Parathyroid adenoma (tissue), 2 donors: ENCODE data around the gene HOGA1.
A peak's percentile ranks its signal among the peaks of the same experiment; 100 is the strongest.

Source experiments
- H2AFZ ChIP-seq: fragments of 300-600 bp; sonication (generic); one replicate; pipeline ENCODE4 v1.7.0; 2017; ENCODE audit warnings: antibody characterized with exemption, mild to moderate bottlenecking
- H3K27ac ChIP-seq: fragments of 300-600 bp; sonication (generic); one replicate; pipeline ENCODE4 v1.7.0; 2017
- H3K27me3 ChIP-seq: fragments of 300-600 bp; sonication (generic); one replicate; pipeline ENCODE4 v1.7.0; 2017; ENCODE audit warnings: low read length; ENCODE audit not compliant: control insufficient read depth, insufficient read depth
- H3K36me3 ChIP-seq: fragments of 300-600 bp; sonication (generic); one replicate; pipeline ENCODE4 v1.7.0; 2017; ENCODE audit warnings: low read length; ENCODE audit not compliant: control insufficient read depth, insufficient read depth
- H3K4me1 ChIP-seq: fragments of 300-600 bp; sonication (generic); one replicate; pipeline ENCODE4 v1.7.0; 2017; ENCODE audit warnings: control low read depth
- H3K4me2 ChIP-seq: fragments of 300-600 bp; sonication (generic); one replicate; pipeline ENCODE4 v1.7.0; 2017; ENCODE audit warnings: low read length
- H3K4me3 ChIP-seq: fragments of 300-600 bp; sonication (generic); one replicate; pipeline ENCODE4 v1.7.0; 2017; ENCODE audit warnings: low read depth, low read length
- H3K79me2 ChIP-seq: fragments of 300-600 bp; sonication (generic); one replicate; pipeline ENCODE4 v1.7.0; 2017; ENCODE audit warnings: control low read depth
- H3K9ac ChIP-seq: fragments of 300-600 bp; sonication (generic); one replicate; pipeline ENCODE4 v1.7.0; 2017; ENCODE audit warnings: mild to moderate bottlenecking
- H3K9me3 ChIP-seq: fragments of 300-600 bp; sonication (generic); one replicate; pipeline ENCODE4 v1.7.0; 2017; ENCODE audit warnings: low read length; ENCODE audit not compliant: control insufficient read depth
- TF ChIP-seq, protein P1 (sequence below): fragments of 300-600 bp; sonication (generic); IDR thresholded peaks from one replicate; pipeline ENCODE4 v1.7.0; 2017; ENCODE audit warnings: antibody characterized with exemption, mild to moderate bottlenecking
- donor health status: primary hyperparathyroidism.

HOGA1 gene

DNA sequence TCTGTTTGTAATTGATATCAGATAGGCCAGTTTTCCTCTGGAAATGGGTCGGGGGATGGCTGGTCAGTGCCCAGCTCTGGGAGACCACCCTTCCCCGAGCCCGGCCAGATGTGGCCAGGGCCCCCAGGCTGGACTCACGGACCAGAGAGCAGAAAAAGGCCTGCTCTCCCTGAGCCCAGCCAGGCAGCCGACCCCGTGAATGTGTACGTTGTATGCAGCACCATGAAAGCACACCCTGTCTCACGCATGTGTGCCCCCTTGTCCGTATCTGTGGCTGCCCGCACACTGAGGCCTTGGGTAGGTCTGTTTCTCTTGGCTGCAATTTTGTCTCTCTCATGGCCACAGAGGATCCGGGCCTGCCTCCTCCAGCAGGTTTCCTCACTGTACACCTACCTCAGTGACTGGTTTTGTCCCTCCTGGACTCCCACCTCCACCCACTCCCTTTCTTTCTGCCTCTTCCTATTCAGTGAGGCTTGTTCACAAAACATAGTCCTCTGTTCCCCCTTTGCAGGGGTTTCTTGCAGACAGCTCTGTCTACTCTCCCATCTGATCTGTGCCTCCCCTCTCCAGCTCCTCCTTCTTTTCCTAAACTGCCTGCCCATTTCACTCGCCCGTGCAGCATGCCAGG lies 35.2 kb upstream of the HOGA1 start:
- H3K9me3 ChIP-seq: no peaks in the 10 kb centered on the region
- no peak overlapping the region for H3K9ac ChIP-seq
- H2AFZ ChIP-seq: no peak overlapping the region
- peaks cover 4% of the 10 kb centered on the region for H3K4me1 ChIP-seq
- peaks cover 2% of the 10 kb centered on the region for H3K79me2 ChIP-seq
- TF ChIP-seq, protein P1, sequence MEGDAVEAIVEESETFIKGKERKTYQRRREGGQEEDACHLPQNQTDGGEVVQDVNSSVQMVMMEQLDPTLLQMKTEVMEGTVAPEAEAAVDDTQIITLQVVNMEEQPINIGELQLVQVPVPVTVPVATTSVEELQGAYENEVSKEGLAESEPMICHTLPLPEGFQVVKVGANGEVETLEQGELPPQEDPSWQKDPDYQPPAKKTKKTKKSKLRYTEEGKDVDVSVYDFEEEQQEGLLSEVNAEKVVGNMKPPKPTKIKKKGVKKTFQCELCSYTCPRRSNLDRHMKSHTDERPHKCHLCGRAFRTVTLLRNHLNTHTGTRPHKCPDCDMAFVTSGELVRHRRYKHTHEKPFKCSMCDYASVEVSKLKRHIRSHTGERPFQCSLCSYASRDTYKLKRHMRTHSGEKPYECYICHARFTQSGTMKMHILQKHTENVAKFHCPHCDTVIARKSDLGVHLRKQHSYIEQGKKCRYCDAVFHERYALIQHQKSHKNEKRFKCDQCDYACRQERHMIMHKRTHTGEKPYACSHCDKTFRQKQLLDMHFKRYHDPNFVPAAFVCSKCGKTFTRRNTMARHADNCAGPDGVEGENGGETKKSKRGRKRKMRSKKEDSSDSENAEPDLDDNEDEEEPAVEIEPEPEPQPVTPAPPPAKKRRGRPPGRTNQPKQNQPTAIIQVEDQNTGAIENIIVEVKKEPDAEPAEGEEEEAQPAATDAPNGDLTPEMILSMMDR: no peak
- H3K4me2 ChIP-seq: no peak overlapping the region
- no peaks in the 10 kb centered on the region for H3K36me3 ChIP-seq
- no peak overlapping the region for H3K4me3 ChIP-seq
- H3K27me3 ChIP-seq: no peaks in the 10 kb centered on the region
- no peak overlapping the region for H3K27ac ChIP-seq

DNA sequence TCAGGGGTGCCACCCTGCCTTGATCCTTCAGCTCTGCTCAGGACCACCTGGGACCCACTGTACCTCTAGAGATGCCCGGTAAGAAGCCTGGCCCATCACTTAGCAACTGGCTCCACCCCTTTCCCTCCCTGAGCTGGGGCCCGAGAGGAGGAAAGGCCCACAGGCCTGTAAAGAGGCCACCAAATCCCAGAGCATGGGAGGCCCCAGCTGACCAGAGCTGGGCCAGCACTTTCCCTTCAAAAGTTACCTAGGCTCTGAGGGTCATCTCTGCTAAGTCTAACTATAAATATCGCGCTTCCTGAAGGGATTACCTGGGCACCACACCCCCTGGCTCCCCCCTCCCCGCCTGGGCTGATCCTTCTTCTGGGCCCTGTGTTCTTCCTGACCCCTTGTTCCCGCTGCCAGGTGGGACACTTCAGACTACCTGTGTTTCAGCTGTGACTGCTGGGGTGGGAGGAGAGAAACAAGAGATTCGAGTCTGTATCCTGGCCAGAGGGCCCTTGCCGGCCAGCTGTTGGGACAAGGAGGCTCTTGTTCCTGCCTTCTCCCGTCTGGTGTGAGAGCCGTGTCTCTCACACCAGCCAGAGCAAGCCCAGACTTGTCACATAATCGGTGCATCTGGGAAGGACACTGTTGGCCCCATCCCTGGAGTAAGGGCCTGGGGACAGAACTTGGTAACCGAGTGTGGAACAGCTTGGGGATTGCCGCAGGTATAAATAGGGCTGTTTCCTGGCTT lies 34.4 kb upstream of the HOGA1 start:
- peaks cover 2% of the 10 kb centered on the region for H3K79me2 ChIP-seq
- no peaks in the 10 kb centered on the region for H3K36me3 ChIP-seq
- H2AFZ ChIP-seq: peak overlapping the region; percentile 2
- H3K27ac ChIP-seq: no peak overlapping the region
- H3K9ac ChIP-seq: no peak overlapping the region
- H3K4me2 ChIP-seq: no peak overlapping the region
- H3K4me1 ChIP-seq: peaks cover 4% of the 10 kb centered on the region
- TF ChIP-seq, protein P1: no peak
- H3K27me3 ChIP-seq: no peaks in the 10 kb centered on the region
- no peak overlapping the region for H3K4me3 ChIP-seq
- no peaks in the 10 kb centered on the region for H3K9me3 ChIP-seq

DNA sequence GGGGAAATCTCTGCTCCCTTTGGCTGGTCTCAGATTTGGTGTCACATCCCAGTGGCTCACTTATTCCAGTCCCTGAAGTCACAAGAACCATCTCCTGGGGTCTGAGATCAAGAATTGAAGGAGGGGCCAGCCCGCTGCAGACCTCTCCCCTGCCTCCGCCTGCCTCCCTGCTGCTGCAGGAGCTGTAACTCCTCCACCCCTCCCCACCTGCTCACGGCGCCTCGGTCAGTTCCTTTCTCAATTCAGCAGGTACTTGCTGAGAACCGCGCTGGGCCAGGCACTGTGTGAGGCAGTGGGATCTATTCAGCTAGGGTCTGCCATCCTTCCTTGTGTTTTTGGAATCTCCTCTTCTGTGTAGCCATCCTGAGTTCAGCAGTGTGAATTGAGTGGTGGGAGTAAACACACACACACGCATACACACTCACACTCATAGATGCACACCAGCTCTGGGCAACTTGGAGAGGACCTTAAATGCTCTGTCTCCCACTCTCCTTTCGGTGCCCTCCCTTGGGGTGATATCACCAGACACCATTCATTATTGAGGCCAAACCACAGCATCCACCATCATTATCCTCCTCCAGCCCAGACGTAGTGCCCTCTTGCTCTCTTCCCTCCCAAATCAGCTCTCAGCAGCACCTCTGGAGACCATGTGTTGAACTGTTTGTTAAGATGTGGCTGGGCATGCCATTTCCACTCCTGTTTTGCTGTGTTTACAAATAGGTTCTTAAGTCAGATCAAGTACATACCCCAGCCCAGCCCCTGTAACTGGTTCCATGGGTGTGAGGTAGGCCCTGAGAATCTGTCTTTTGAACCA lies 33.6 kb upstream of the HOGA1 start:
- no peak overlapping the region for H3K4me2 ChIP-seq
- H2AFZ ChIP-seq: no peak overlapping the region
- no peaks in the 10 kb centered on the region for H3K9me3 ChIP-seq
- TF ChIP-seq, protein P1: no peak
- no peak overlapping the region for H3K4me3 ChIP-seq
- H3K36me3 ChIP-seq: no peaks in the 10 kb centered on the region
- H3K27ac ChIP-seq: no peak overlapping the region
- H3K9ac ChIP-seq: no peak overlapping the region
- H3K79me2 ChIP-seq: peaks cover 2% of the 10 kb centered on the region
- peaks cover 4% of the 10 kb centered on the region for H3K4me1 ChIP-seq
- no peaks in the 10 kb centered on the region for H3K27me3 ChIP-seq

DNA sequence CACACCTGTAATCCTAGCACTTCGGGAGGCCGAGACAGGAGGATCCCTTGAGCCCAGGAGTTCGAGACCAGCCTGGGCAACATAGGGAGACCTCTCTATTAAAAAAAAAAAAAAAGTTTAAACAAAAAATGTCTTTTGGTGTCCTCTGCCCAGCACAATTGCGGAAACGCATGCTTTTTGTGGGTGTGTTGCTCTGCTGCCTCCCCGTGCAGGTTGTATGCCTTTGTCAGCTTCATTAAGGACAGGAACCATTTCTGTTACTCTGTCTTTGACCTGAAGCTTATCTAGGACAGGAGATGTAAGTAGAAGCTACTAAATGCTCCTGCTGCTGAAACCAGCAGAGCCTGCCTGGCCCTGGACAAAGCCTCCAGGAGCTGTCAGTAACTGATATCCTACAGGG lies 32.9 kb upstream of the HOGA1 start:
- Histone ChIP-seq H3K36me3 (no peaks in the 10 kb centered on the region), H3K4me3 (no peak overlapping the region), H3K9me3 (no peaks in the 10 kb centered on the region), H3K79me2 (peaks cover 2% of the 10 kb centered on the region), H3K27ac (no peak overlapping the region), H3K4me1 (peaks cover 4% of the 10 kb centered on the region), H3K4me2 (no peak overlapping the region), H2AFZ (no peak overlapping the region), H3K9ac (no peak overlapping the region), H3K27me3 (no peaks in the 10 kb centered on the region)
- TF ChIP-seq, protein P1: no peak
